ENCODE data around the gene ATP2A1.

DNA sequence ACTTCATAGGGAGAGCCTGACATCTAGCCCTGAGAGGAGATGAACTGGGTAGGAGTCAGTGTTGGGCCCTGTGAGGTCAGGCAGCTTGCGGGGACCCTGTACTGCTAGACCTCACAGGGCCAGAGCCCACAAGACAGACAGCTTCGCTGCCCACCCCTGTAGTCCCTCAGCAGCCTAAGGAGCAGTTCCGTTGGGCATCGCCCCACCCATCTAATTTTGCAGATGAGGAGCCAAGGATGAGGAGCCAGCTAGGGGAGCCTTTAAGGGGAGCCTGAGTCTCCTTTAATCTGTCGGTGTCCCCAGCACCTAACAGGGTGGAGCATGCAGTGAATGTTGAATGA, 31.4 kb upstream of the ATP2A1 start:
- no peak for TF ChIP-seq CTCF (IDR thresholded peaks at IDR 0.05)
- TF ChIP-seq POLR2A (IDR thresholded peaks at IDR 0.05), result no peak
